KMS-11 (cell line): ENCODE data around the gene TMEM203.

Experiments
- H2AFZ ChIP-seq: fragments of 200-600 bp; sonication (generic); 2 replicates; pipeline ENCODE4 v1.6.1; 2016; ENCODE audit warnings: antibody characterized with exemption, mixed run types, low read depth
- H3K27ac ChIP-seq: fragments of 200-600 bp; sonication (generic); 2 replicates; pipeline ENCODE4 v1.6.1; 2016; ENCODE audit warnings: mild to moderate bottlenecking, mixed run types
- H3K27me3 ChIP-seq: fragments of 200-600 bp; sonication (generic); 2 replicates; pipeline ENCODE4 v1.6.1; 2017; ENCODE audit warnings: mild to moderate bottlenecking, low read depth, mixed run types, moderate library complexity; ENCODE audit not compliant: insufficient read depth
- H3K36me3 ChIP-seq: fragments of 200-600 bp; sonication (generic); 2 replicates; pipeline ENCODE4 v1.6.1; 2017; ENCODE audit warnings: mild to moderate bottlenecking, mixed run types; ENCODE audit not compliant: insufficient read depth
- H3K4me1 ChIP-seq: fragments of 200-600 bp; sonication (generic); 2 replicates; pipeline ENCODE4 v1.6.1; 2016; ENCODE audit warnings: mild to moderate bottlenecking, low read depth, mixed run types; ENCODE audit not compliant: poor library complexity, severe bottlenecking
- H3K4me2 ChIP-seq: fragments of 200-600 bp; sonication (generic); 2 replicates; pipeline ENCODE4 v1.7.0; 2016; ENCODE audit warnings: mild to moderate bottlenecking, mixed run types
- H3K4me3 ChIP-seq: fragments of 200-600 bp; sonication (generic); IDR thresholded peaks from 2 replicates; pipeline ENCODE4 v1.6.1; 2017; ENCODE audit warnings: low read depth, low read length, mixed read lengths; ENCODE audit not compliant: insufficient read depth
- H3K79me2 ChIP-seq: fragments of 200-600 bp; sonication (generic); 2 replicates; pipeline ENCODE4 v1.6.1; 2016; ENCODE audit warnings: low read depth, mixed run types; ENCODE audit not compliant: insufficient read depth
- H3K9ac ChIP-seq: fragments of 200-600 bp; sonication (generic); 2 replicates; pipeline ENCODE4 v1.6.1; 2016; ENCODE audit warnings: mild to moderate bottlenecking, mixed run types
- H4K20me1 ChIP-seq: fragments of 200-600 bp; sonication (generic); 2 replicates; pipeline ENCODE4 v1.6.1; 2016; ENCODE audit warnings: mild to moderate bottlenecking, mixed run types; ENCODE audit not compliant: insufficient read depth
- CTCF ChIP-seq: fragments of 200-600 bp; sonication (generic); conservative IDR thresholded peaks from 2 replicates; pipeline ENCODE4 v1.6.1; 2017; ENCODE audit warnings: low read depth, mild to moderate bottlenecking, antibody characterized with exemption, low read length, moderate library complexity, mixed read lengths

TMEM203 gene

DNA sequence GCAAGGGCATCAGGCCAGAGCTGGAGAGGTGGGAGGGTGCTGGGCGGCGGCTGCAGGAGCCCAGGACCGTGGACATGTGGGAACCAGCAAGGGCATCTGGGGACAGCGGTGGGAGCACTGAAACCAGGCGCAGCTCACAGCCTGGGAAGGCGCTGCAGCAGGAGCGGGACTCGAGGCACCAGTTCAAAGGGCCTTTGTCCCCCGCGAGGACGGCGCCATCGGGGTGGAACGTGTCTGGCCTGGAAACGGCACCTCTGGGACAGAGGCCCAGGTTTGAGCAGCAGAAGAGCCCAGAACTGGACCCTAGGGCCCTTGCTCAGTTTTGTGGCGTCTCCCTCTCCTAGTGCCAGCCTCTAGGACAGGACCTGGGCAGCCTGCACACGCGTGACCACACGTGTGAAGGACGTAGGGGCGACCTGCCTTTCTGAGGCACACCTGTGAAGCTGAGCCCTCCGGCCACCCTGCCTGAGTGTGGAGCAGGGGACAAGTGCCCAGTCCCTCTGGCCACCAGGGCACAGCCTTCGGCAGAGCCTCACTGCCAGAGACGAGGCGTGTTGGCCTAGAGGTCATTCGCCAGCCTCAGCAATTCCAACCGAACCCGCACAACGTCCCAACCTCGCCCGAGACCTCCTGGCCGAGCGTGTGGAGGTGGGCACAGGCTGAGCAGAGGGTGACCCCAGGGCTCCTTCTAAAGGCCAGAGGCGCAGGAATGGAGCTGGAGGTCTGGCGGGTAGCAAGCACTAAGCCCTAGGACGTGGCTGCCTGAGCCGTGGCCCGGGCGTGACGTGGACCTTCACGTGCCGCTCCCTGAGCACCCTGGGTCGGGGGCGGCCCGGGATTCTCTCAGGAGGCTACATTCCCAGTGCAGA lies 31.4 kb downstream of the TMEM203 start:
- Histone ChIP-seq H3K27me3 (no peaks in the 10 kb centered on the region), H4K20me1 (no peaks in the 10 kb centered on the region), H3K27ac (no peak overlapping the region)

DNA sequence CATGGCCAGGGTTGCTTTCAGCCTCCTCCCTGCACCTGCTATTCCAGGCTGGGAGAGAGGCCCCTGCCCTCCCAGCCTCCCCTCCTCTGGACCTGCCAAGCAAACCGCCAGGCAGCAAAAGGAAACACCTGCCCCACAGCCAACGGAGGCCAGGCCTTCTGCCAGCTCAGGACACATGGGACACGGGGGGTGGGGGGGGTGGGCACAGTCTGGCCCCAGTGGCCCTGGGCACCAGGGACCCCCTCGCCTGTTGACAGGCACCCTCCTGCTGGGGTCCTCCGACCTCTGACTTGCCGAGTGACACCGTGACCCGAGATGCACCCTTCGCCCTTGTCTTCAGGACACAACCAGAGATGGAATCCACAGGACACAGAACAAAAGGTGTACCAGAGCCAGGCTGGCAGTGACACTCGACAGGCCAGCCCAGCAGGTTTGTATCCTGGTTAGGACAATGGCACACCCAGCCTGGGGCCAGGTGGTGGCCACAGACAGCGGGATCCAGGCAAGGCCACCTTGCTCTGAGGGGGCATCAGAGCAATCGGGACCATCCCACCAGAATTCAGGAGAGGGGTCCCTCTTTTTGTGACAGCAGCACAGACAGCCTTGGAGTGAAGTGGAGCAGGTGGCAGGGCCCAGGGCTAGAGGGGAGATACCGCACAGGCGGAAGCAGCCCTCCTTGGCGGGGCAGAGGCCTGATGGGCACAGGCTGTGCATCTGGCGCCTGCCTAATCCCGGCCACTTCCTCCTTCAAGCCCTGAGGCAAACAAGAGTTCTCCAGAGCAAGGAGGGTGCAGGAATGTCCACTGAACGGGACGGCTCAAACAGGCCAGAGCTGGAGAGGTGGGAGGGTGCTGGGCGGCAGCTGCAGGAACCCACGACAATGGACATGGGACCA lies 32.3 kb downstream of the TMEM203 start:
- no peaks in the 10 kb centered on the region for H3K79me2 ChIP-seq
- H4K20me1 ChIP-seq: no peaks in the 10 kb centered on the region
- H3K36me3 ChIP-seq: no peaks in the 10 kb centered on the region
- peaks cover 31% of the 10 kb centered on the region for H3K4me1 ChIP-seq
- no peak overlapping the region for H3K27ac ChIP-seq
- no peak overlapping the region for H3K4me2 ChIP-seq
- H2AFZ ChIP-seq: no peak overlapping the region
- no peak overlapping the region for H3K9ac ChIP-seq
- peaks cover 4% of the 10 kb centered on the region for H3K27me3 ChIP-seq
- no peak for TF ChIP-seq CTCF
- H3K4me3 ChIP-seq: no peak overlapping the region

More for the DNA sequence above, 31.4 kb downstream of the TMEM203 start:
- Histone ChIP-seq H3K4me1 (peaks cover 31% of the 10 kb centered on the region), H3K36me3 (no peaks in the 10 kb centered on the region), H3K9ac (no peak overlapping the region), H3K4me2 (no peak overlapping the region), H3K4me3 (no peak overlapping the region), H2AFZ (no peak overlapping the region), H3K79me2 (no peaks in the 10 kb centered on the region)
- TF ChIP-seq CTCF: no peak

GRCh38 chr9:137171149-137171900 lies 34.1 kb downstream of the TMEM203 start:
- Histone ChIP-seq H3K27ac (no peak overlapping the region), H2AFZ (no peak overlapping the region), H3K27me3 (peaks cover 22% of the 10 kb centered on the region), H3K4me2 (no peak overlapping the region), H4K20me1 (no peaks in the 10 kb centered on the region), H3K79me2 (no peaks in the 10 kb centered on the region), H3K36me3 (no peaks in the 10 kb centered on the region), H3K4me1 (peaks cover 44% of the 10 kb centered on the region), H3K4me3 (no peak overlapping the region), H3K9ac (no peak overlapping the region)
- TF ChIP-seq CTCF: no peak

DNA sequence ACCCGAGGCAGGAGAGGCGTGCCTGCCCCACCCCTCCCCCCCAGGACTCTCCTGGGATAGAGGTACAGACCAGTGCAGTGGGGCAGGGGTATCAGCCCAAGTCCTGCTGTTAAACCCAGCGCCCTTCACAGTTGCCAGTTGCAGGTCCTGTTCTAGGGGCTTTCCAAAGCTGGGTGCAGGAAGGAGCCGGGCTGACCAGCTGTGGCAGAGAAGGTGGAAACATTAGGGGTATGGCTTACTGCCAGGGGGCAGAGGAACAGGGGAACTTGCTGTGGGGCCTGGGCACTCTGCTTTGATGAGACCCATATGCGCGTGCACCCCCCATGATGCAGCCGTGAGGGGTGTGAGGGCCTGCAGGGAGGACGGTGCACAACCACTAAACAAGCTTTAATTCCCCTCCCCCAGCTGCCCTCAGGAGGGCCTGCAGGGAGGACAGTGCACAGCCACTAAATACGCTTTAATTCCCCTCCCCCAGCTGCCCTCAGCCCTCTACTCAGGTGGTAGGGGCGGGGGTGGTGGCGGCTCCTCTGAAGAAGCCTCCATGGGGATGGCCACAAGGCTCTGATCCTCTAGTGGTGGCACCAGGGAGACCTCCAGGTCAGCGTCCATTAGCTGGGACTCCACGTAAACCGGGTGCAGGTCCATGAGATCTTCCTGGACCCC lies 34.8 kb downstream of the TMEM203 start:
- H3K4me1 ChIP-seq: peaks cover 47% of the 10 kb centered on the region
- no peaks in the 10 kb centered on the region for H3K79me2 ChIP-seq
- H3K4me3 ChIP-seq: no peak overlapping the region
- H3K27ac ChIP-seq: no peak overlapping the region
- no peak for TF ChIP-seq CTCF
- H2AFZ ChIP-seq: peak overlapping the region; percentile 26; the same call in 1 of the 2 replicates
- peak overlapping the region; percentile 60 for H3K4me2 ChIP-seq
- H3K36me3 ChIP-seq: no peaks in the 10 kb centered on the region
- H4K20me1 ChIP-seq: no peaks in the 10 kb centered on the region
- peaks cover 29% of the 10 kb centered on the region for H3K27me3 ChIP-seq
- H3K9ac ChIP-seq: no peak overlapping the region
